ENCODE data around the gene PGAM5.

Gene PGAM5

DNA sequence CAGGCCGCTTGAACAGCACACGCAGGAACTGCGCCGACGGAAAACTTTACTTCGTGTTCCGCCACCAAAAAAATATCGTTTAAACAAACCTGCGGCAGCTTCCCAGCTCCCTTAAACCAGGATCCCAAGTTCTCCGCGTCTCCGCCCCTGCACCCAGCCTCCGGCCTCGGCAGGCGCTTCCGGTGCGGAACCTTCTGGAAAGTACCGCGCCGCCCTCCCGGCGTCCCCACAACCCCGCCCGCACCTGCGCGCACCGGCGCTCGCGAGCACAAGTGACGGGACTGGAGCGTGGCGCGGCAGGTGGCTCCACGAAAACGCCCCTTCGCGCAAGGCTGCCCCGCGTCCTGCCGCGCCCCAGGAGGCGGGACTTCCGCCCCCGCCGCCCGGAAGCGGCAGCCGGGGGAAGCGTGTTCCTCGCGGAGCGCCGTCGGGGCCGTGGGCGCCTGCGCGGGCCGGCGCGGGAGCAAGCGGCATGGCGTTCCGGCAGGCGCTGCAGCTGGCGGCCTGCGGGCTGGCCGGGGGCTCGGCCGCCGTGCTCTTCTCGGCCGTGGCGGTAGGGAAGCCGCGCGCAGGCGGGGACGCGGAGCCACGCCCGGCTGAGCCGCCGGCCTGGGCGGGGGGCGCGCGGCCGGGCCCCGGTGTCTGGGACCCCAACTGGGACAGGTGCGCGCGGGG is at the start of gene PGAM5:
Gene PGAM5, plus strand, starts transcription at position 438 of the 675 bp plus-strand sequence. Its CDS starts 35 bp downstream, at position 473.
- DNase-seq = peak; percentile 93

DNA sequence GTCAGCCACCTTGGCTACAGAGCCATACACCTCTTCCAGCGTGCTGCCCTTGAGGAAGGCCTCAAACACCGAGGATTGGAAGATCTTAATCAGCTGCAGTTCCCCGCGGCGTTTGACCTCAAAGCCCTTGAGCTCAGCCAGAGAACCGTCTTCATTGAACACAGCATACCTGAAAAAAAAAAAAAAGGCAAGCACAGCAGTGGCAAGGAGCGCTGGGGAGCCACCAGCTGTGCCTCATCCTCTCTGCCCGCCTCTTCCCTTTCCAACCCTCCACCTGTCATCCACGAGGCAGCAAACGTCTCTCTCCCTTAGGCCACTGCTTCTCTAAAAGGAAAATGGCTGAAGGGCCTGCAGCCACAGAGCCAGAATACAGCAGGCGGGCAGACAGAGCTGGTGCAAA is 49.6 kb upstream of the PGAM5 start:
- DNase-seq = no peak

DNA sequence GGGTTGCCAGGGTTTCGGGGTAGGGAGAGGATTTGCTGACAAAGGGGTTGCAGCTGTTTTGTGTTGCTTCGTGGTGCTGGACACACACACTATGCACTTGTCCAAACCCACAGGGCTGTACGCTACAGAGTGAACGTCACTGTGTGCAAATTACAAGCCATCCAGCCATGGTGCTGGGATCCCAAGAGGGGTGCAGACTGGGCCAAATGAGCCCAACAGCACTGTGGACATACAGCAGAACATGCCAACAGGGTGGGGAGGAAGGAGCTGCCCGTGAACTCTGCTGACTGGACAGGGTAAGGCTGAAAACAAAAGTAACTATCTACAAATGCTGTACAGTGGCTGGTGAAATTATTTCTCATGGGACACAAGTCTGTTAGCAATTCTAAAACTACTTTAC is 48.7 kb upstream of the PGAM5 start:
- DNase-seq = no peak

DNA sequence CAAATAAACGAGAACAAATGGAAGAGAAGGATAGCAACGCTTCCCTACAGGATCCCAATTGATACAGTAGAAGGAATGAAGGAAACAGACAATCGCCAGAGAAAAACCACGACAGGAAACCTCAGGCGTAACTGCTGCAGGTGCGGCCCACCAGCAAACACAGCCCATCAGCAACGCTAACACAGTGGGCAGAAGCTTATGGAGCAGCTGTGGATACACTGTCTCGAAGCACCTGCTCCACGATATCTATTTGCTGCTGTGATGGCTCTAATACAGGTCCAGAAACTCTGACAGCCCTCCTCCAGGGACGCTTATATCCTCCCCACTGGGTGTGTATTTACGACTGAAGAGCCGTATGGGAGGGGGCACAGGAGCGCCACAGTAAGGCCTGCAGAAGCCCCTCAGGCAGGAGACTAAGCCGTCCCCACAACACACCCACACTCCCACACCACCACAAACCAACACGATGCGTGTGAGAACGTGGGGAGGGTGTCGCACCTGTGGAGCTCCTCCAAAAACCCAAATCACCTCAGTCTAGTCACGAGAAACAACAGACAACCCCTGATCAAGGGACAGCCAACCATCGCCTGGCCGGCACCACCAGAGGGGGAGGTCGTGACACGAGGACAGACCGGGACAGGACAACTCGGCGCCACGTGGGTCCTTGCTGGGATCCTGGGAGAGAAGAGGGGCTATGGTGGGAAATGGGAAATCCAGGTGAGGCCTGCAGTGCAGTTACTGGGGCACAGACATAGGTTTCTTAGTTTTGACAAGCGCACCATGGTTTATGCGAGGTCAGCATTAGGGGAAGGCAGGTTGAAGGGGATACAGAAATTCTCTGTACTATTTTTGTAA is 47.5 kb upstream of the PGAM5 start:
- no peak for DNase-seq

- DNase-seq = no peak
Measured at GRCh38 chr12:132664206-132665148, 46.2 kb upstream of the PGAM5 start.

- DNase-seq = no peak
Measured at GRCh38 chr12:132665149-132665491, 45.5 kb upstream of the PGAM5 start.

DNA sequence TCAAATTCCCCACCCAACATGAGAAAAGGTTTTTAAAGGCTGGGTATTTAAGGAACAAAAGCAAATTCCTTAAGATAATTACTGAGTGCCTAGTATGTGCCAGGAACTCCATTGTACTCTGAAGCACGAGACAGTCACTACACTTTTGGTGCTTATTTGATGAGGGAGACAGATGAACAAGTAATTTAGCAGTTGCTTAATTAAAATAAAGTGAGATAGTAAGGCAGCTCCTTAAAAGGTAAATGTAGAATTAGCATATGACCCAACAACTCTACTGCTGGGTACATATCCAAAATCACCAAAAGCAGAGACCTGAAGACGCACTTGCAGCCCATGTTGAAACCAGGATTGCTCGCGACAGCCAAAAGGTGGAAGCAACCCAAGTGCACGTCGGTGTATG is 44.8 kb upstream of the PGAM5 start:
- DNase-seq = no peak

- no peak for DNase-seq
Measured at GRCh38 chr12:132668191-132669088, 42.2 kb upstream of the PGAM5 start.

DNA sequence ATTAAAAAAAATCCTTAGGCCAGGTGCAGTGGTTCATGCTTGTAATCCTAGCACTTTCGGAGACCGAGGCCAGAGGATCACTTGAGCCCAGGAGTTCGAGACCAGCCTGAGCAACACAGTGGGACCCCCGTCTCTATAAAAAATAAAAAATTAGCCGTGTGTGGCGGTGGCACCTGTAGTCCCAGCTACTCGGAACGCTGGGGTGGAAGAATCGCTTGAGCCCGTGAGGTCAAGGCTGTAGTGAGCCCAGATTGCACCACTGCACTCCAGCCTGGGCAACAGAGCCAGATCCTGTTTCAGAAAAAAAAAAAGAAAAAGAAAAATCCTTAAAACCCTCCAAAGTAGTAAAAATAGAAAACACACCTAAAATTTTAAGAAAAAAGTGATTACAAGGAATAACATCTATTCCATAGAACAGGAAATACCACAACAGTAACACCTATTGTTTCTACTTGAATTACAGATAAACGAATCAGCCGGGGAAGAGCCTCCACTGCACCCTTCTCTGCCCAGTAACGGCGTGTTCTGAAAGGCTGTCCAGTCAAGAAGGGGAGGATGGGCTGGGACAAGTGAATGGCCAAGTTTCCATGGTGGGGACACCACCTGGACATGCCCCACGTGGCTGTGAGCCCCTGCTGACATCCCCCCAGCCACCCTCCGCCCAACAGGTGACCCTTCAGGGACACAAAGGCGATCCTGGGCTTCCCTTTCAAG is 41.3 kb upstream of the PGAM5 start:
- no peak for DNase-seq

DNA sequence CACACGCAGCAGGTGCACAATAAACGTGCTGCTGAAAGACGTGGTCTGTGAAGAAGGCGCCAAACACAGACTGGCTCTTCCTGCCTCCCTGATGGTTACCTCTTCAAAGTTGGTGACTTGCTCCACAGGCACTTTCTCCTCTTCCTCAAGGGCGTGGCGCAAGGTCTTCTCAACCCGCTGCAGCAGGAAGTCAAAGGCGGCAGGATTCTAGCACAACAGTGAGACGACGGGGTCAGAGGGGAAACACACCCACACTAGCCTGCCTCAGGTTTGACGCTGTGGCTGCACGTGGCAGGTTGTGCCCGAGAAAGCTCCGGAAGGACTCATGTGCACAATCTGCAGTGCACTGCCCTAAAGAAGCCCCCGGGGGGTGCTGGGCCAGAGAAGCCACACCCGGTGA is 38.5 kb upstream of the PGAM5 start:
- peak; percentile 18 for DNase-seq

GRCh38 chr12:132672678-132673077 is 38.0 kb upstream of the PGAM5 start:
- DNase-seq = no peak

DNA sequence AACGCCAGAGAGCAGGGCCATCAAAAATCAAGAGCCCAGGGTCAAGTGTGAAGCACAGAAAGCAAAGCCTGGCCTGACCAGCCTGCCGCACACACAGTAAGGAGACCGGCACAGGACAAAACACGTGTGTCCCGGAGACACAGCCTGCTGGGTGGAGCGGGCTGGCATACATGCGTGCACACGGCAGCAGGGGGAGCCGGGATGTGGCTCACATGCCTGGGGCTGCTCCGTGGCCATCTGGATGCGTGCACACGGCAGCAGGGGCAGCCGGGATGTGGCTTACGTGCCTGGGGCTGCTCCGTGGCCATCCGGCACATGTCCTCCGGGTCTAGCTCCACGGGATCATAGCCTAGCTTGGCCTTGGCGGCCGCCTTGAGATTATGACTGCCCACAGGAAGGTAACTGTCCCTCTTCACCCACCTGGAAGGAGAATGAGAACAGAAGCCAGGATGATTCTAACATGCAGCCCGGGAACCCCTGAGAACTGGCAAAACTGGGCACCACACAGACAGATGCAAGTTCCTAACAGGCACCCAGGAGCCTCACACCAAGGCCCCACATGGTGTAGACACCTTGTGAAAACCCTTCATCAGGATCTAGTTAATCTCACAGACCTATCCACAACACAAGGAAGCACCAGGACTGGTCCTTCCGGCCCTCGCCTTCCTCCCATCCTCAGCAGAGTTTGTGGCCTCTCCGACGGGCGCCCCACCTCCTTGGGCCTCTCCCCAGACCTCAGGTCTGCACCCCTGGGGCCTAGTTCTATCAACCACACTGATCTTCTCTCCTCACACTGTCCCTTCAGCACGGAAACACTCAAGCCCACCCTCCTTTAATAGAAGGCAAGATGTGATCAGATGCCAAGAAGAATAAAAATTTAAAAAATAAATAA is 37.1 kb upstream of the PGAM5 start:
- no peak for DNase-seq

DNA sequence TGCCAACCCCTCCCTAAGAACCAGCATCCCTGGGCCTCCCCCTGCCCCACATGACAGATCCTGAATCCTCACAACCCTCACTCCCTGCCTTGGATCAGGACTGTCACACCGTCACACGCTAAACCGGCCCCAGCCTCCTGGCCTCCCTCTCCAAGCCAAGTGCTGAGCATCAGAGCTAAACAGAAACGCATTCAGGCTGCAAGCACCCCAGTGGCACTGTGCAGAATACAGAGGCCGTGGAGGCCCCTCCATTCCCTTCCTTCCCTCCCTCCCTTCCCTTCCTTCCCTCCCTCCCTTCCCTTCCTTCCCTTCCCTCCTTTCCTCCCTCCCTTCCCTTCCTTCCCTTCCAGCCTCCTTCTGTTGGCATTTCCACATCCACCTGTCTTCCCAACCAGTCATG is 36.1 kb upstream of the PGAM5 start:
- DNase-seq = no peak

GRCh38 chr12:132675757-132676432 is 34.7 kb upstream of the PGAM5 start:
- no peak for DNase-seq

GRCh38 chr12:132677492-132677891 is 33.1 kb upstream of the PGAM5 start:
- no peak for DNase-seq

DNA sequence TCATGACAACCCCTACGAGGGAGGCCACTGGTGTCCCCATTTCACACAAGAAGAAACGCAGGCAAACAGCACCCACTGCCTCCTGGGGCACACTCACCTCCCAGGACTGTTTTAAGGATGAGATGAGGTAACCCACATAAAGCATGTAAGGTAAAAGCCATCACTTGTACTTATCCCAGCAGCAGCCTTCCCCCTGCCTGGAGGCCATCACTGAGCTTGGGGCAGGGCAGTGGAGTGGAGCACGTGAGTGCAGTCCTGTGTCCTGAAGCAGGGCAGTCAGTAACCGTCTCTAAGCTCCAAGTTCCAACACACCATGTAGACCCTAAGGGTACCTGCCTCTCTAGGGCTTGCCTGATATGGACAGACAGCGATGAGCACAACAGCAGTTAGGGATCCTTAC is 25.2 kb upstream of the PGAM5 start:
- DNase-seq = no peak

DNA sequence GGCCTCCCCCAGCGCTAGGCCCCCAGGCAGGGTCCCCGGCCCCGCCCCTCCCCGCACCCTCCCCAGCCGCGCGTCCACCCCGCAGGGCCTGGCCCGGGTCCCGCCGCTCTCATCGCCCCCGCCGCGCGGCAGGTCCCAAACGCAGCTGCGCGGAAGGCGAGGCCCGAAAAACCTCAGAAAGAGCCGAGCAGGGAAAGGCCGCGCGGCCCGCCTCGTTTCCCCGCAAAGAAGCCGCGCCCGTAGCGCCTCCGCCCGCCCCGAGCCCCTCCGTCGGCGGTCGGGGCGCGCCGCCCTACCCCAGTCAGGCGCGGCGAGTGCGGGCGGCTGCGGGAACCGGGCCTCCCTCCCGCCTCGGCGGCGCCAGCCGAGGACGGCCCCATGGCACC is 23.8 kb upstream of the PGAM5 start:
- DNase-seq = peak; percentile 10

DNA sequence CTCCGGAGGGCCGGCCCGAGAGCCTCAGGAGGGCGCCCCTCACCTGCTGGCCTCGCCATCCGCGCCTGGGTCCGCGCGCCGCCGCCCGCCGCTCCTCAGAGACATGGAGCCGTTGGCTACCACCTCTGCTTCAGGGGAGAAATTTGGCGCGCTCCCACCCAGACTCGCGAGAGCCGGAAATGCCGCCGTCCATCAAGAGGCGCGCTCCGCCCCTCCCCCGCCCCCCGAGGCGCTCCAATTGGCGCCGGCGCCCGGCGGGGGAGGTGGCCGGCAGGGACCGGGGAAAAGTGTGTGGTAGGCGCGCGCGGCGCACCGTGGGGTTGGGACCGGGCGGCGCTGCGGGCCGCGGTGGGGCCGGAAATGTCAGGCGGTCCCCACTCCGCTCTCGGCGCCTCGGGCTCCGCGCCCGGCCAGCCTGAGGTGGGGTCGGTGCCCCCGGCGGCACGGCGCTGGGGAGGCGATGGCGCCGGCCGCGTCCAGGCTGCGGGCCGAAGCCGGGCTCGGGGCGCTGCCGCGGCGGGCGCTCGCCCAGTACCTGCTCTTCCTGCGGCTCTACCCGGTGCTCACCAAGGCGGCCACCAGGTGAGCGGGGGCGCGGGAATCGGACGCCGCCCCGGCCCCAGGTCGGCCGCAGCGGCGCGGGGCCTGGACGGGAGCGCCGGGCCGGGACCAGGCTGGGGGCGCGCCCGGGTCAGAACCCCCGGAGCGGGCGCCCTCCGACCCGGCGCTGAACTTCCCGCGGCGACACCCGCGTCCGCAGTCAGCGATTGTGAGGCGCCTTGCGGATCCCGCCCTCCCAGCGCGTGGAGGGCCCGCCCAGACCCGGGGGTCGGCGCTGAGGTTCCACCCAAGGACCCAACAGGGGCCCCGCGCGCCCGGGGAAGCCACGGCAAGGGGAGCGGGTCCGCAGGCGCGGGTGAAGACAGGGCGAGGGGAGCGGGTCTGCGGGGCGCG is 23.2 kb upstream of the PGAM5 start, which contains the start of the genes POLE and PXMP2:
Gene POLE, minus strand, starts transcription at position 132 of the 954 bp plus-strand sequence. Its CDS starts 27 bp downstream, at position 105.
Gene PXMP2, plus strand, starts transcription at position 377 of the 954 bp plus-strand sequence. Its CDS starts 84 bp downstream, at position 461.
- peak; percentile 97 for DNase-seq

All from activated CD4-positive, alpha-beta T cell treated with anti-CD3 and anti-CD28 coated beads, Interleukin-10, Interleukin-2, amounts not matched to agents 100 ng/mL and 50 ng/mL, durations not matched to agents 16 hours and 8 hours (primary cell).